ENCODE measurements around the gene JPH3. TPM values are rescaled to one million over a fixed set of nuclear protein-coding genes. Genes with fewer than 3 reads are reported as not detected.

The JPH3 gene
- polyA plus RNA-seq, 1 experiment = not detected

DNA sequence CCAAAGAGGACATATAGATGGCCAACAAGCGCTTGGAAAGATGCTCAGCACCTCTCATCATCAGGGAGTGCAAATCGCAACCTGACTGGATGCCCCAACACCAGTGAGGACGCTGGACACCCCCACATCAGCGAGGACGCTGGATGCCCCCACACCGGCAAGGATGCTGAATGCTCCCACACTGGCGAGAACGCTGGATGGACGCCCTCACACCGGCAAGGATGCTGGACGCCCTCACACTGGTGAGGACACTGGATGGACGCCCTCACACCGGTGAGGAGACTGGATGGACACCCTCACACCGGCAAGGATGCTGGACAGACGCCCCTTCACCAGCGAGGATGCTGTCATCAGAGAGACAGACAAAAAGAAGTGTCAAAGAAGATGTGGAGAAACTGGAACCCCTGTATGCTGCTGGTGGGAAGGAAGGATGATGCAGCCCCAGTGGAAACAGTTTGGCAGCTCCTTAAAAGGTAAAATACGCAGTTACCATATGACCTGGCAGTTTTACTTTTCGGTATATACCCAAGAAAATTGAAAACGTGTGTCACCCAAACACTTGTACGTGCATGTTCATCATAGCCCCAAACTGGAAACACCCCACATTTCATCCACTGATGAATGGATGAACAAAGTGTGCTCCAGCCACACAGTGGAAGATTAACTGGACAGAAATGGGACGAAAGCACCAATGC lies 10.1 kb upstream of the JPH3 start:
- ChIA-PET CTCF (no interaction called here), POLR2A (no interaction called here)
- Histone ChIP-seq H3K4me3 (ENCODE audit: low read depth, low read length) (no peak overlapping the region), H3K27me3 (ENCODE audit: control insufficient read depth, insufficient read depth, low read length) (peaks cover 24% of the 10 kb centered on the region), H3K36me3 (ENCODE audit: control insufficient read depth, insufficient read depth, low read length) (no peaks in the 10 kb centered on the region)
- DNase-seq (ENCODE audit: low read depth) = no peak
- TF ChIP-seq CTCF (IDR thresholded peaks at IDR 0.05; ENCODE audit: insufficient read depth, low read depth, low read length) = no peak

- ChIA-PET CTCF (interaction anchor here (1.0 to 1.9 kb wide), 2 partner anchors 25 to 43 kb away, joined by 3 to 6 read pairs; no protein-coding TSS in a partner anchor), POLR2A (no interaction called here)
- peaks cover 26% of the 10 kb centered on the region for H3K27me3 ChIP-seq (ENCODE audit: control insufficient read depth, insufficient read depth, low read length)
- TF ChIP-seq CTCF (IDR thresholded peaks at IDR 0.05; ENCODE audit: insufficient read depth, low read depth, low read length) = no peak
- DNase-seq (ENCODE audit: low read depth) = no peak
- no peaks in the 10 kb centered on the region for H3K36me3 ChIP-seq (ENCODE audit: control insufficient read depth, insufficient read depth, low read length)
- no peak overlapping the region for H3K4me3 ChIP-seq (ENCODE audit: low read depth, low read length)
Measured at GRCh38 chr16:87593710-87594258, 8.5 kb upstream of the JPH3 start.

DNA sequence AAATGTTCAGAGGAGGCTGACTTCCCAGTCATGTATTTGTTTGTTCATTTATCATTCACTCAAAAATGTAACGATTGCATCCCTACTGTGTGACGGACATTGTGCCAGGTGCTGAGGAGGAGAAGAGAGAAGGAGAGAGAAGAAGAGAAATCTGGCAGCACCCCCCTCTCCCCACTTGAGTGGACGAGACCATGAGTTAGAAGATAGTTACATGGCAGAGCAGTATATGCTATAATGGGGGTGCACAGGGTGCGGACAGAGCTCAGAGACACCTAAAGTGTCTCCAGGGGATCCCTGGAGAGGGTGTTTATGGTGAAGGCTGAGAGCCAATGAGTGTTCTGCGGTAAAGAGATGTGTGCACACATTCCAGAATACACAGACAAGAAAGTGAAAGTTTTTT lies 6.6 kb upstream of the JPH3 start:
- DNase-seq (ENCODE audit: low read depth) = no peak
- ChIA-PET POLR2A (no interaction called here), CTCF (no interaction called here)
- Histone ChIP-seq H3K36me3 (ENCODE audit: control insufficient read depth, insufficient read depth, low read length) (no peaks in the 10 kb centered on the region), H3K27me3 (ENCODE audit: control insufficient read depth, insufficient read depth, low read length) (peaks cover 30% of the 10 kb centered on the region), H3K4me3 (ENCODE audit: low read depth, low read length) (no peak overlapping the region)
- no peak for TF ChIP-seq CTCF (IDR thresholded peaks at IDR 0.05; ENCODE audit: insufficient read depth, low read depth, low read length)

DNA sequence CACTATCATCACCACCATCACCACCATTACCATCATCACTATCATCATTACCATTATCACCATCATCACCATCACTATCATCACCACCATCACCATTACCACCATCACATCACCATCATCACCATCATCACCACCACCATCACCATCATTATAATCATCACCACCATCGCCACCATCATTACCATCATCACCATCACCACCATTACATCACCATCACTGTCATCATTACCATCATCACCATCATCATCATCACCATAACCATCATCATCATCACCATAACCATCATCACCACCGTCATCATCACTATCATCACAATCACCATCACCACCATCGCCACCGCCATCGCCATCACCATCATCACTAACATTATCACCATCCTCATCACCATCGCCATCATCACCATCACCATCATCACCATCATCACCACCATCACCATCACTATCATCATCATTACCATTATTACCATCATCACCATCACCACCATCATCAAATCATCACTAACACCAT lies 4.9 kb upstream of the JPH3 start:
- TF ChIP-seq CTCF (IDR thresholded peaks at IDR 0.05; ENCODE audit: insufficient read depth, low read depth, low read length) = no peak
- no peaks in the 10 kb centered on the region for H3K36me3 ChIP-seq (ENCODE audit: control insufficient read depth, insufficient read depth, low read length)
- CTCF ChIA-PET = no interaction called here
- H3K4me3 ChIP-seq (ENCODE audit: low read depth, low read length) = no peak overlapping the region
- POLR2A ChIA-PET = no interaction called here
- DNase-seq (ENCODE audit: low read depth) = no peak
- peaks cover 39% of the 10 kb centered on the region for H3K27me3 ChIP-seq (ENCODE audit: control insufficient read depth, insufficient read depth, low read length)

- no peak overlapping the region for H3K4me3 ChIP-seq (ENCODE audit: low read depth, low read length)
- no peak for TF ChIP-seq CTCF (IDR thresholded peaks at IDR 0.05; ENCODE audit: insufficient read depth, low read depth, low read length)
- H3K27me3 ChIP-seq (ENCODE audit: control insufficient read depth, insufficient read depth, low read length) = peaks cover 41% of the 10 kb centered on the region
- ChIA-PET CTCF (interaction anchor here (1.9 kb wide), 1 partner anchor 38 kb away, joined by 6 read pairs; no protein-coding TSS in a partner anchor), POLR2A (no interaction called here)
- H3K36me3 ChIP-seq (ENCODE audit: control insufficient read depth, insufficient read depth, low read length) = no peaks in the 10 kb centered on the region
- no peak for DNase-seq (ENCODE audit: low read depth)
Measured at GRCh38 chr16:87598431-87598830, 3.9 kb upstream of the JPH3 start.

Measured in BJ (cell line).